Measurements from ENCODE around the gene CNKSR1.

DNA sequence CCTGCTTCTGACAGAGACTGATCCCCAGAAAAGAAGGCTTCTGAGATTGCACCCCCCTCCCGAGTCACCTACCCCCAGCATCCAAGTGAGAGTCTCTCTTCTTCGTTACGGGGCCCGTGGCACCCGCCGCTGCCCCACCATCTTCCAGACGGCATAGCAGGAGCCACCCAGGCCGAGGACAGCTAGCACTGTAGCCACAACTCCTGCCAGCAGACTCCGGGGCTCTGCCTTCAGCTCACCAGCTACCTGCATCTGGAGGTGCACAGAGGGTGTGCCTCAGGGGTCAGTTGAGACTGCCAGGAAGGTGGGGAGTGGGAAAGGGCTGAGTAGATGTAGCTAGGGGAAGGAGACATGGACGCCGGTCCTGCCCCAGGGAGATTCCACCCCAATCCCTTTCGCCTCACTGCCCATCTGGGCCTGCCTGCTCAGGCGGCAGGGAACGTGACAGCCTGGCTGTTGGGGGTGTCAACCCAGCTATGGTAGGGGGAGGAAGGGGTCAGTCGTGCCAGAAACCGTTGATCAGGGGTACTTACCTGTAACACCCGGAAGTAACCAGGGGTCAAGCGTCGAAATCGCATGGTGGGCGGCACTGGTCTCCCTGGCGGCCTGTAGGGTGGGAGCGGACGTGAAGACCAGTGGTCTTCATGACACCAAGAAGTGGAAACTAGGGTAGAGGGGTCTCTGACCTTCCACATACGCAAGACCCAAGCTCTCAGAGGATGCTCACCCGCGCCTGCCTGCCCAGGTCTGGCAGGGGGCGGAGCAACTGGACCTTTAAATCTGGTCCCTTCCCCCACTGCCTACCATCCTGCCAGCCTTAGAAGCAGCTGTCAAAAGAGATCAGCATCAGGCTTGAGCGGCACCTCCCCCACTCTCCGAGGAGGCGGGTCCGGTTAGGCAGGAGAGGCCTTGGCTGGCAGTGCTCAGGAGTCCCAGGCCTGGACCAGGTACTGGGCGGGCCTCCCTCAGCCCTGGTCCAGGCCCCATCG, 5.9 kb upstream of the CNKSR1 start, which contains the start of gene ZNF593OS:
- TF ChIP-seq CTCF (CRISPR knock-in tag; IDR thresholded peaks at IDR 0.05) (no peak), YY1 (IDR thresholded peaks at IDR 0.05; ENCODE audit: insufficient read depth, insufficient replicate concordance, low read depth, low read length) (no peak), ARHGAP35 (CRISPR knock-in tag; IDR thresholded peaks at IDR 0.05; ENCODE audit: borderline replicate concordance) (no peak)

All from HepG2 (cell line).